Superior temporal gyrus (tissue), 1 donor: ENCODE measurements around the gene OSBPL8.

Experiments
- DNase-seq: peaks from one replicate; pipeline ENCODE4 v3.0.0-alpha.2; 2016; ENCODE audit errors: extremely low spot score

Gene OSBPL8

GRCh38 chr12:76555231-76555767 lies 4.3 kb downstream of the OSBPL8 start:
- DNase-seq, result no peak

- DNase-seq, result no peak
Observed at GRCh38 chr12:76554405-76555230, 5.0 kb downstream of the OSBPL8 start.

- no peak for DNase-seq
Observed at GRCh38 chr12:76552343-76552938, 7.1 kb downstream of the OSBPL8 start.

- DNase-seq, result no peak
Observed at GRCh38 chr12:76551482-76551888, 8.1 kb downstream of the OSBPL8 start.

GRCh38 chr12:76549131-76549530 lies 10.4 kb downstream of the OSBPL8 start:
- DNase-seq, result no peak

GRCh38 chr12:76548222-76548837 lies 11.2 kb downstream of the OSBPL8 start:
- DNase-seq, result no peak

- no peak for DNase-seq
Observed at GRCh38 chr12:76547526-76547925, 12.0 kb downstream of the OSBPL8 start.

- no peak for DNase-seq
Observed at GRCh38 chr12:76546889-76547288, 12.7 kb downstream of the OSBPL8 start.

- no peak for DNase-seq
Observed at GRCh38 chr12:76545486-76545885, 14.1 kb downstream of the OSBPL8 start.

GRCh38 chr12:76544601-76545261 lies 14.8 kb downstream of the OSBPL8 start:
- no peak for DNase-seq

GRCh38 chr12:76543813-76544347 lies 15.7 kb downstream of the OSBPL8 start:
- DNase-seq, result no peak

GRCh38 chr12:76542908-76543307 lies 16.7 kb downstream of the OSBPL8 start:
- no peak for DNase-seq

GRCh38 chr12:76539727-76540126 lies 19.8 kb downstream of the OSBPL8 start:
- peak; percentile 44 for DNase-seq

- DNase-seq, result no peak
Observed at GRCh38 chr12:76537923-76538322, 21.6 kb downstream of the OSBPL8 start.

- DNase-seq, result no peak
Observed at GRCh38 chr12:76536546-76536945, 23.0 kb downstream of the OSBPL8 start.

- no peak for DNase-seq
Observed at GRCh38 chr12:76535170-76535569, 24.4 kb downstream of the OSBPL8 start.

GRCh38 chr12:76533331-76533730 lies 26.2 kb downstream of the OSBPL8 start:
- DNase-seq, result no peak

GRCh38 chr12:76532520-76532919 lies 27.1 kb downstream of the OSBPL8 start:
- no peak for DNase-seq

GRCh38 chr12:76531056-76531455 lies 28.5 kb downstream of the OSBPL8 start:
- no peak for DNase-seq

- DNase-seq, result no peak
Observed at GRCh38 chr12:76530516-76530915, 29.1 kb downstream of the OSBPL8 start.

- DNase-seq, result peak; percentile 24
Observed at GRCh38 chr12:76529226-76529918, 30.2 kb downstream of the OSBPL8 start.
